ENCODE data around the gene WNT7B. TPM values are rescaled to one million over a fixed set of nuclear protein-coding genes. Genes with fewer than 3 reads are reported as not detected.
A peak's percentile ranks its signal among the peaks of the same experiment; 100 is the strongest.

WNT7B gene
- not detected for polyA plus RNA-seq

- Mint-ChIP-seq H3K4me3 (peak within 1 kb of the TSS; percentile 29 to 54 (median 46)), H3K27ac (no peak within 1 kb of the TSS), H3K27me3 (ENCODE audit: low read depth in 3 of 3) (peaks cover 11 to 23% (median 22%) of the 10 kb centered on the region in 3 donors), H3K9me3 (peaks cover 0 to 2% (median 0%) of the 10 kb centered on the region in 6 donors), H3K36me3 (no peaks in the 10 kb centered on the region), H3K4me1 (peaks cover 0 to 6% of the 10 kb centered on the region in 2 donors)
- DNase-seq: no peak
Observed at GRCh38 chr22:45977003-45977411, at the start of gene WNT7B. WNT7B (minus strand) TSS chr22:45977162; CDS start chr22:45976754, 408 bp downstream.

GRCh38 chr22:46025973-46026898 lies 49.3 kb upstream of the WNT7B start:
- Mint-ChIP-seq H3K27ac (no peak overlapping the region), H3K4me3 (no peak overlapping the region), H3K27me3 (ENCODE audit: low read depth in 3 of 3) (peaks cover 9 to 17% (median 15%) of the 10 kb centered on the region in 3 donors), H3K9me3 (no peaks in the 10 kb centered on the region), H3K4me1 (peaks cover 2 to 6% of the 10 kb centered on the region in 2 donors), H3K36me3 (peaks cover 0 to 7% (median 0%) of the 10 kb centered on the region in 3 donors)
- no peak for DNase-seq

- Mint-ChIP-seq H3K36me3 (peaks cover 0 to 7% (median 0%) of the 10 kb centered on the region in 3 donors), H3K27ac (no peak overlapping the region), H3K4me3 (no peak overlapping the region), H3K4me1 (peaks cover 2 to 6% of the 10 kb centered on the region in 2 donors), H3K27me3 (ENCODE audit: low read depth in 3 of 3) (peaks cover 9 to 17% (median 15%) of the 10 kb centered on the region in 3 donors), H3K9me3 (no peaks in the 10 kb centered on the region)
- DNase-seq: no peak
Observed at GRCh38 chr22:46025225-46025972, 48.4 kb upstream of the WNT7B start.

GRCh38 chr22:46024136-46024840 lies 47.3 kb upstream of the WNT7B start:
- peaks cover 2 to 6% of the 10 kb centered on the region in 2 donors for H3K4me1 Mint-ChIP-seq
- no peak for DNase-seq
- peaks cover 9 to 21% (median 15%) of the 10 kb centered on the region in 3 donors for H3K27me3 Mint-ChIP-seq (ENCODE audit: low read depth in 3 of 3)

GRCh38 chr22:46023558-46023981 lies 46.6 kb upstream of the WNT7B start:
- DNase-seq: no peak
- H3K4me3 Mint-ChIP-seq: no peak overlapping the region
- H3K27ac Mint-ChIP-seq: no peak overlapping the region
- peaks cover 2 to 6% of the 10 kb centered on the region in 2 donors for H3K4me1 Mint-ChIP-seq
- peaks cover 9 to 21% (median 15%) of the 10 kb centered on the region in 3 donors for H3K27me3 Mint-ChIP-seq (ENCODE audit: low read depth in 3 of 3)
- peaks cover 0 to 7% (median 0%) of the 10 kb centered on the region in 3 donors for H3K36me3 Mint-ChIP-seq
- H3K9me3 Mint-ChIP-seq: no peaks in the 10 kb centered on the region

More at GRCh38 chr22:46024136-46024840, 47.3 kb upstream of the WNT7B start:
- H3K36me3 Mint-ChIP-seq: peaks cover 0 to 7% (median 0%) of the 10 kb centered on the region in 3 donors
- no peaks in the 10 kb centered on the region for H3K9me3 Mint-ChIP-seq
- no peak overlapping the region for H3K4me3 Mint-ChIP-seq
- H3K27ac Mint-ChIP-seq: no peak overlapping the region

GRCh38 chr22:46022881-46023512 lies 46.0 kb upstream of the WNT7B start:
- peaks cover 9 to 17% (median 15%) of the 10 kb centered on the region in 3 donors for H3K27me3 Mint-ChIP-seq (ENCODE audit: low read depth in 3 of 3)
- no peak overlapping the region for H3K27ac Mint-ChIP-seq
- no peak for DNase-seq

GRCh38 chr22:46021577-46021976 lies 44.6 kb upstream of the WNT7B start:
- no peak overlapping the region for H3K4me3 Mint-ChIP-seq
- no peak overlapping the region for H3K27ac Mint-ChIP-seq
- no peak for DNase-seq
- peaks cover under 1% of the 10 kb centered on the region in 2 donors for H3K4me1 Mint-ChIP-seq
- H3K36me3 Mint-ChIP-seq: peaks cover 0 to 7% (median 0%) of the 10 kb centered on the region in 3 donors
- peaks cover 8 to 13% (median 12%) of the 10 kb centered on the region in 3 donors for H3K27me3 Mint-ChIP-seq (ENCODE audit: low read depth in 3 of 3)
- H3K9me3 Mint-ChIP-seq: no peaks in the 10 kb centered on the region

More at GRCh38 chr22:46022881-46023512, 46.0 kb upstream of the WNT7B start:
- no peaks in the 10 kb centered on the region for H3K9me3 Mint-ChIP-seq
- H3K4me1 Mint-ChIP-seq: peaks cover 2 to 6% of the 10 kb centered on the region in 2 donors
- no peak overlapping the region for H3K4me3 Mint-ChIP-seq
- H3K36me3 Mint-ChIP-seq: peaks cover 0 to 7% (median 0%) of the 10 kb centered on the region in 3 donors

GRCh38 chr22:46019351-46019750 lies 42.4 kb upstream of the WNT7B start:
- H3K4me1 Mint-ChIP-seq: peaks cover 0 to 3% of the 10 kb centered on the region in 2 donors
- H3K9me3 Mint-ChIP-seq: no peaks in the 10 kb centered on the region
- no peak for DNase-seq
- no peak overlapping the region for H3K4me3 Mint-ChIP-seq
- H3K27ac Mint-ChIP-seq: no peak overlapping the region
- H3K27me3 Mint-ChIP-seq (ENCODE audit: low read depth in 3 of 3): peaks cover 0 to 5% (median 4%) of the 10 kb centered on the region in 3 donors
- H3K36me3 Mint-ChIP-seq: peaks cover 0 to 3% (median 0%) of the 10 kb centered on the region in 3 donors

GRCh38 chr22:46018859-46019258 lies 41.9 kb upstream of the WNT7B start:
- Mint-ChIP-seq H3K36me3 (peaks cover 0 to 3% (median 0%) of the 10 kb centered on the region in 3 donors), H3K4me3 (no peak overlapping the region), H3K27me3 (ENCODE audit: low read depth in 3 of 3) (peaks cover 0 to 4% (median 4%) of the 10 kb centered on the region in 3 donors), H3K9me3 (no peaks in the 10 kb centered on the region), H3K27ac (no peak overlapping the region), H3K4me1 (peaks cover 0 to 4% of the 10 kb centered on the region in 2 donors)
- no peak for DNase-seq

- Mint-ChIP-seq H3K4me1 (peaks cover 0 to 7% of the 10 kb centered on the region in 2 donors), H3K4me3 (no peak overlapping the region), H3K27ac (no peak overlapping the region), H3K27me3 (ENCODE audit: low read depth in 3 of 3) (peaks cover 2 to 4% (median 2%) of the 10 kb centered on the region in 3 donors), H3K9me3 (no peaks in the 10 kb centered on the region), H3K36me3 (no peaks in the 10 kb centered on the region)
- no peak for DNase-seq
Observed at GRCh38 chr22:46017166-46017565, 40.2 kb upstream of the WNT7B start.

GRCh38 chr22:46013460-46014416 lies 36.8 kb upstream of the WNT7B start:
- peak; percentile 74 to 76 (median 74) for DNase-seq
- Mint-ChIP-seq H3K27ac (peak overlapping the region; percentile 46 to 85 (median 74)), H3K27me3 (ENCODE audit: low read depth in 3 of 3) (peaks cover 0 to 3% (median 3%) of the 10 kb centered on the region in 3 donors), H3K36me3 (peaks cover 0 to 4% (median 0%) of the 10 kb centered on the region in 3 donors), H3K4me1 (peaks cover 0 to 7% of the 10 kb centered on the region in 2 donors), H3K4me3 (peak overlapping the region; percentile 81 to 89 (median 86)), H3K9me3 (peaks cover 0 to 4% (median 0%) of the 10 kb centered on the region in 6 donors)

- H3K27me3 Mint-ChIP-seq (ENCODE audit: low read depth in 3 of 3): peaks cover 0 to 5% (median 2%) of the 10 kb centered on the region in 3 donors
- H3K36me3 Mint-ChIP-seq: peaks cover 0 to 4% (median 0%) of the 10 kb centered on the region in 3 donors
- no peak for DNase-seq
- H3K9me3 Mint-ChIP-seq: peaks cover 0 to 4% (median 0%) of the 10 kb centered on the region in 6 donors
- H3K4me3 Mint-ChIP-seq: peak overlapping the region; percentile 81 to 89 (median 86)
- peaks cover 0 to 7% of the 10 kb centered on the region in 2 donors for H3K4me1 Mint-ChIP-seq
- H3K27ac Mint-ChIP-seq: peak overlapping the region in 1 of 6 donors; percentile 46
Observed at GRCh38 chr22:46012881-46013281, 35.9 kb upstream of the WNT7B start.
